DOHH2 (cell line): ENCODE results near the gene TM2D3.

ENCODE experiments used
- EZH2phosphoT487 ChIP-seq: fragments of 200-600 bp; sonication (generic); IDR thresholded peaks from 2 replicates; pipeline ENCODE4 v1.6.1; 2017; ENCODE audit warnings: borderline replicate concordance, mild to moderate bottlenecking, antibody characterized with exemption, low read length, moderate library complexity, mixed read lengths
- TF ChIP-seq, protein P1 (sequence below): fragments of 200-600 bp; sonication (generic); IDR thresholded peaks from one replicate; pipeline ENCODE4 v1.5.1; 2014; ENCODE audit warnings: antibody characterized with exemption, mild to moderate bottlenecking, low read depth, low read length; ENCODE audit not compliant: poor library complexity, severe bottlenecking

- TF ChIP-seq, protein P1, sequence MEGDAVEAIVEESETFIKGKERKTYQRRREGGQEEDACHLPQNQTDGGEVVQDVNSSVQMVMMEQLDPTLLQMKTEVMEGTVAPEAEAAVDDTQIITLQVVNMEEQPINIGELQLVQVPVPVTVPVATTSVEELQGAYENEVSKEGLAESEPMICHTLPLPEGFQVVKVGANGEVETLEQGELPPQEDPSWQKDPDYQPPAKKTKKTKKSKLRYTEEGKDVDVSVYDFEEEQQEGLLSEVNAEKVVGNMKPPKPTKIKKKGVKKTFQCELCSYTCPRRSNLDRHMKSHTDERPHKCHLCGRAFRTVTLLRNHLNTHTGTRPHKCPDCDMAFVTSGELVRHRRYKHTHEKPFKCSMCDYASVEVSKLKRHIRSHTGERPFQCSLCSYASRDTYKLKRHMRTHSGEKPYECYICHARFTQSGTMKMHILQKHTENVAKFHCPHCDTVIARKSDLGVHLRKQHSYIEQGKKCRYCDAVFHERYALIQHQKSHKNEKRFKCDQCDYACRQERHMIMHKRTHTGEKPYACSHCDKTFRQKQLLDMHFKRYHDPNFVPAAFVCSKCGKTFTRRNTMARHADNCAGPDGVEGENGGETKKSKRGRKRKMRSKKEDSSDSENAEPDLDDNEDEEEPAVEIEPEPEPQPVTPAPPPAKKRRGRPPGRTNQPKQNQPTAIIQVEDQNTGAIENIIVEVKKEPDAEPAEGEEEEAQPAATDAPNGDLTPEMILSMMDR: no peak
- TF ChIP-seq EZH2phosphoT487: no peak
Observed at GRCh38 chr15:101660005-101660404, 7.8 kb upstream of the TM2D3 start.
